Fibroblast of skin of scalp (primary cell): ENCODE measurements around the gene HBG2. TPM values are rescaled to one million over a fixed set of nuclear protein-coding genes. Genes with fewer than 3 reads are reported as not detected.
A peak's percentile ranks its signal among the peaks of the same experiment; 100 is the strongest.
"Not testable (repeated sequence)": the region's sequence is repeated elsewhere in the genome, so short reads cannot be mapped to it uniquely, and the experiment has no call there.

ENCODE experiments used
- DNase-seq: peaks from one replicate; pipeline ENCODE4 v3.0.0-alpha.2; 2013
- polyA plus RNA-seq, 2 experiments: library from polyadenylated mRNA; unstranded; fragments of 120-200 nt; gene quantifications; one replicate each; pipeline ENCODE4 v1.2.1, GENCODE V29; 2013; ENCODE audit not compliant: insufficient read length in 2 of 2

HBG2 gene
- 12.4 TPM for polyA plus RNA-seq (2013, experiment 1 of 2; ENCODE audit: insufficient read length)
- polyA plus RNA-seq (2013, experiment 2 of 2; ENCODE audit: insufficient read length) = 598 TPM

- DNase-seq = not testable (repeated sequence)
Measured at GRCh38 chr11:5254646-5255413, at the start of gene HBG2. Gene HBG2 (minus strand): TSS chr11:5254781. CDS start chr11:5254728, 53 bp downstream.

- DNase-seq = peak; percentile 21
Measured at GRCh38 chr11:5304046-5304445, 49.5 kb upstream of the HBG2 start.

GRCh38 chr11:5303626-5304025 lies 49.0 kb upstream of the HBG2 start:
- no peak for DNase-seq

GRCh38 chr11:5301846-5302245 lies 47.3 kb upstream of the HBG2 start, which contains the start of gene OR51B4:
Gene OR51B4 (minus strand): TSS chr11:5301946. CDS start chr11:5301946, 0 bp downstream.
- no peak for DNase-seq

GRCh38 chr11:5300251-5300650 lies 45.7 kb upstream of the HBG2 start:
- no peak for DNase-seq

- no peak for DNase-seq
Measured at GRCh38 chr11:5298451-5298850, 43.9 kb upstream of the HBG2 start.

GRCh38 chr11:5297721-5298323 lies 43.2 kb upstream of the HBG2 start:
- no peak for DNase-seq

GRCh38 chr11:5294342-5294995 lies 39.9 kb upstream of the HBG2 start:
- not testable (repeated sequence) for DNase-seq

- no peak for DNase-seq
Measured at GRCh38 chr11:5293028-5293427, 38.4 kb upstream of the HBG2 start.

- peak; percentile 26 for DNase-seq
Measured at GRCh38 chr11:5291207-5291838, 36.7 kb upstream of the HBG2 start.

GRCh38 chr11:5290106-5290505 lies 35.5 kb upstream of the HBG2 start:
- DNase-seq = no peak

- no peak for DNase-seq
Measured at GRCh38 chr11:5289696-5290095, 35.1 kb upstream of the HBG2 start.

GRCh38 chr11:5288906-5289550 lies 34.4 kb upstream of the HBG2 start:
- DNase-seq = no peak

GRCh38 chr11:5288108-5288905 lies 33.7 kb upstream of the HBG2 start:
- DNase-seq = peak; percentile 6

GRCh38 chr11:5286901-5287300 lies 32.3 kb upstream of the HBG2 start:
- DNase-seq = no peak

GRCh38 chr11:5286351-5286750 lies 31.8 kb upstream of the HBG2 start:
- no peak for DNase-seq

GRCh38 chr11:5285703-5286340 lies 31.2 kb upstream of the HBG2 start:
- no peak for DNase-seq

- DNase-seq = no peak
Measured at GRCh38 chr11:5284637-5285036, 30.1 kb upstream of the HBG2 start.

GRCh38 chr11:5283882-5284281 lies 29.3 kb upstream of the HBG2 start:
- no peak for DNase-seq

- no peak for DNase-seq
Measured at GRCh38 chr11:5283086-5283485, 28.5 kb upstream of the HBG2 start.

GRCh38 chr11:5282628-5283027 lies 28.0 kb upstream of the HBG2 start:
- DNase-seq = no peak
